H1 (cell line): ENCODE data around the gene CDON. TPM values are rescaled to one million over a fixed set of nuclear protein-coding genes. Genes with fewer than 3 reads are reported as not detected.

Experiments used
- CHD1 ChIP-seq: IDR thresholded peaks from 2 replicates; pipeline ENCODE4 v1.6.1; 2012; ENCODE audit warnings: low read depth, low read length, improper control_type of control experiment
- EZH2 ChIP-seq: fragments of 200-600 bp; sonication (generic); IDR thresholded peaks from 2 replicates; pipeline ENCODE4 v1.7.1; 2012; ENCODE audit warnings: low read depth, mild to moderate bottlenecking, moderate library complexity, low read length, inconsistent platforms; ENCODE audit not compliant: severe bottlenecking
- RAD21 ChIP-seq, 2 experiments: IDR thresholded peaks in 1 of 2; conservative IDR thresholded peaks in 1 of 2; 2 replicates each; pipeline ENCODE4 v1.6.1; 2011; ENCODE audit warnings: low read depth in 2 of 2, low read length in 2 of 2, improper control_type of control experiment in 1 of 2, inconsistent platforms in 1 of 2, mild to moderate bottlenecking in 1 of 2, moderate library complexity in 1 of 2
- RBBP5 ChIP-seq: IDR thresholded peaks from 2 replicates; pipeline ENCODE4 v1.7.1; 2012; ENCODE audit warnings: low read depth, mild to moderate bottlenecking, inconsistent platforms, low read length, moderate library complexity, borderline replicate concordance
- RNF2 ChIP-seq: fragments of 200-900, 300-1000 bp; sonication (generic); IDR thresholded peaks from 2 replicates; pipeline ENCODE4 v1.7.1; 2016; ENCODE audit warnings: borderline replicate concordance, low read depth, mild to moderate bottlenecking, antibody characterized with exemption, low read length; ENCODE audit not compliant: poor library complexity, severe bottlenecking; ENCODE audit errors: missing control alignments
- TCF12 ChIP-seq: IDR thresholded peaks from 2 replicates; pipeline ENCODE4 v1.6.1; 2011; ENCODE audit warnings: low read depth, mild to moderate bottlenecking, low read length
- polyA plus RNA-seq, 7 experiments: library from polyadenylated mRNA; depleted of rRNA in 3 of 7; stranded (reverse) in 5 of 7; unstranded in 2 of 7; fragments of >200 nt in 5 of 7; fragments of 200-250 nt in 2 of 7; gene quantifications; 1 replicate in 5 of 7; 2 replicates in 1 of 7; 4 replicates in 1 of 7; pipeline versions ENCODE4 v1.2.1 to v1.2.3, GENCODE V29; 2011 to 2013; ENCODE audit warnings: missing spikeins in 2 of 7, mixed read lengths in 2 of 7
- total RNA-seq: library from RNA; stranded (reverse); fragmentation: NEBNext Ultra II Directional; extraction: Animal tissue kit (Norgen Biotek cat#: 25700); gene quantifications from 2 replicates; pipeline ENCODE4 v1.2.1, GENCODE V29; 2021
- TF ChIP-seq, protein P1 (sequence below): fragments of 300-600 bp; sonication (generic); IDR thresholded peaks from 2 replicates; pipeline ENCODE4 v1.7.1; 2012; ENCODE audit warnings: low read length, moderate library complexity, mild to moderate bottlenecking, inconsistent platforms; ENCODE audit not compliant: insufficient replicate concordance

CDON gene
- total and polyA plus RNA-seq, 2 of the 8 experiments (the other 6 are each of a cell fraction or from before 2014, with no cell fraction given) = 11.0 to 32.5 TPM

GRCh38 chr11:125932301-125932700, 130.4 kb downstream of the CDON start (continued):
- TF ChIP-seq, protein P1, sequence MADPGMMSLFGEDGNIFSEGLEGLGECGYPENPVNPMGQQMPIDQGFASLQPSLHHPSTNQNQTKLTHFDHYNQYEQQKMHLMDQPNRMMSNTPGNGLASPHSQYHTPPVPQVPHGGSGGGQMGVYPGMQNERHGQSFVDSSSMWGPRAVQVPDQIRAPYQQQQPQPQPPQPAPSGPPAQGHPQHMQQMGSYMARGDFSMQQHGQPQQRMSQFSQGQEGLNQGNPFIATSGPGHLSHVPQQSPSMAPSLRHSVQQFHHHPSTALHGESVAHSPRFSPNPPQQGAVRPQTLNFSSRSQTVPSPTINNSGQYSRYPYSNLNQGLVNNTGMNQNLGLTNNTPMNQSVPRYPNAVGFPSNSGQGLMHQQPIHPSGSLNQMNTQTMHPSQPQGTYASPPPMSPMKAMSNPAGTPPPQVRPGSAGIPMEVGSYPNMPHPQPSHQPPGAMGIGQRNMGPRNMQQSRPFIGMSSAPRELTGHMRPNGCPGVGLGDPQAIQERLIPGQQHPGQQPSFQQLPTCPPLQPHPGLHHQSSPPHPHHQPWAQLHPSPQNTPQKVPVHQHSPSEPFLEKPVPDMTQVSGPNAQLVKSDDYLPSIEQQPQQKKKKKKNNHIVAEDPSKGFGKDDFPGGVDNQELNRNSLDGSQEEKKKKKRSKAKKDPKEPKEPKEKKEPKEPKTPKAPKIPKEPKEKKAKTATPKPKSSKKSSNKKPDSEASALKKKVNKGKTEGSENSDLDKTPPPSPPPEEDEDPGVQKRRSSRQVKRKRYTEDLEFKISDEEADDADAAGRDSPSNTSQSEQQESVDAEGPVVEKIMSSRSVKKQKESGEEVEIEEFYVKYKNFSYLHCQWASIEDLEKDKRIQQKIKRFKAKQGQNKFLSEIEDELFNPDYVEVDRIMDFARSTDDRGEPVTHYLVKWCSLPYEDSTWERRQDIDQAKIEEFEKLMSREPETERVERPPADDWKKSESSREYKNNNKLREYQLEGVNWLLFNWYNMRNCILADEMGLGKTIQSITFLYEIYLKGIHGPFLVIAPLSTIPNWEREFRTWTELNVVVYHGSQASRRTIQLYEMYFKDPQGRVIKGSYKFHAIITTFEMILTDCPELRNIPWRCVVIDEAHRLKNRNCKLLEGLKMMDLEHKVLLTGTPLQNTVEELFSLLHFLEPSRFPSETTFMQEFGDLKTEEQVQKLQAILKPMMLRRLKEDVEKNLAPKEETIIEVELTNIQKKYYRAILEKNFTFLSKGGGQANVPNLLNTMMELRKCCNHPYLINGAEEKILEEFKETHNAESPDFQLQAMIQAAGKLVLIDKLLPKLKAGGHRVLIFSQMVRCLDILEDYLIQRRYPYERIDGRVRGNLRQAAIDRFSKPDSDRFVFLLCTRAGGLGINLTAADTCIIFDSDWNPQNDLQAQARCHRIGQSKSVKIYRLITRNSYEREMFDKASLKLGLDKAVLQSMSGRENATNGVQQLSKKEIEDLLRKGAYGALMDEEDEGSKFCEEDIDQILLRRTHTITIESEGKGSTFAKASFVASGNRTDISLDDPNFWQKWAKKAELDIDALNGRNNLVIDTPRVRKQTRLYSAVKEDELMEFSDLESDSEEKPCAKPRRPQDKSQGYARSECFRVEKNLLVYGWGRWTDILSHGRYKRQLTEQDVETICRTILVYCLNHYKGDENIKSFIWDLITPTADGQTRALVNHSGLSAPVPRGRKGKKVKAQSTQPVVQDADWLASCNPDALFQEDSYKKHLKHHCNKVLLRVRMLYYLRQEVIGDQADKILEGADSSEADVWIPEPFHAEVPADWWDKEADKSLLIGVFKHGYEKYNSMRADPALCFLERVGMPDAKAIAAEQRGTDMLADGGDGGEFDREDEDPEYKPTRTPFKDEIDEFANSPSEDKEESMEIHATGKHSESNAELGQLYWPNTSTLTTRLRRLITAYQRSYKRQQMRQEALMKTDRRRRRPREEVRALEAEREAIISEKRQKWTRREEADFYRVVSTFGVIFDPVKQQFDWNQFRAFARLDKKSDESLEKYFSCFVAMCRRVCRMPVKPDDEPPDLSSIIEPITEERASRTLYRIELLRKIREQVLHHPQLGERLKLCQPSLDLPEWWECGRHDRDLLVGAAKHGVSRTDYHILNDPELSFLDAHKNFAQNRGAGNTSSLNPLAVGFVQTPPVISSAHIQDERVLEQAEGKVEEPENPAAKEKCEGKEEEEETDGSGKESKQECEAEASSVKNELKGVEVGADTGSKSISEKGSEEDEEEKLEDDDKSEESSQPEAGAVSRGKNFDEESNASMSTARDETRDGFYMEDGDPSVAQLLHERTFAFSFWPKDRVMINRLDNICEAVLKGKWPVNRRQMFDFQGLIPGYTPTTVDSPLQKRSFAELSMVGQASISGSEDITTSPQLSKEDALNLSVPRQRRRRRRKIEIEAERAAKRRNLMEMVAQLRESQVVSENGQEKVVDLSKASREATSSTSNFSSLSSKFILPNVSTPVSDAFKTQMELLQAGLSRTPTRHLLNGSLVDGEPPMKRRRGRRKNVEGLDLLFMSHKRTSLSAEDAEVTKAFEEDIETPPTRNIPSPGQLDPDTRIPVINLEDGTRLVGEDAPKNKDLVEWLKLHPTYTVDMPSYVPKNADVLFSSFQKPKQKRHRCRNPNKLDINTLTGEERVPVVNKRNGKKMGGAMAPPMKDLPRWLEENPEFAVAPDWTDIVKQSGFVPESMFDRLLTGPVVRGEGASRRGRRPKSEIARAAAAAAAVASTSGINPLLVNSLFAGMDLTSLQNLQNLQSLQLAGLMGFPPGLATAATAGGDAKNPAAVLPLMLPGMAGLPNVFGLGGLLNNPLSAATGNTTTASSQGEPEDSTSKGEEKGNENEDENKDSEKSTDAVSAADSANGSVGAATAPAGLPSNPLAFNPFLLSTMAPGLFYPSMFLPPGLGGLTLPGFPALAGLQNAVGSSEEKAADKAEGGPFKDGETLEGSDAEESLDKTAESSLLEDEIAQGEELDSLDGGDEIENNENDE = no peak
- TF ChIP-seq RNF2 (no peak), CHD1 (no peak), EZH2 (no peak), RAD21 (IDR thresholded peaks at IDR 0.05 in 1 of 2, conservative IDR thresholded peaks at IDR 0.05 in 1 of 2; ENCODE audit: low read depth in 2 of 2, low read length in 2 of 2) (no peak), TCF12 (no peak), RBBP5 (no peak)
